Stimulated activated CD4-positive, alpha-beta T cell treated with anti-CD3 and anti-CD28 coated beads, Interleukin-12 subunit alpha, Interleukin-12 subunit beta, amount 100 ng/mL, for 4 hours (primary cell): ENCODE results near the gene KCNG4.

ENCODE experiments used
- DNase-seq: peaks from one replicate; pipeline ENCODE4 v3.0.0-alpha.2; 2020

The KCNG4 gene

DNA sequence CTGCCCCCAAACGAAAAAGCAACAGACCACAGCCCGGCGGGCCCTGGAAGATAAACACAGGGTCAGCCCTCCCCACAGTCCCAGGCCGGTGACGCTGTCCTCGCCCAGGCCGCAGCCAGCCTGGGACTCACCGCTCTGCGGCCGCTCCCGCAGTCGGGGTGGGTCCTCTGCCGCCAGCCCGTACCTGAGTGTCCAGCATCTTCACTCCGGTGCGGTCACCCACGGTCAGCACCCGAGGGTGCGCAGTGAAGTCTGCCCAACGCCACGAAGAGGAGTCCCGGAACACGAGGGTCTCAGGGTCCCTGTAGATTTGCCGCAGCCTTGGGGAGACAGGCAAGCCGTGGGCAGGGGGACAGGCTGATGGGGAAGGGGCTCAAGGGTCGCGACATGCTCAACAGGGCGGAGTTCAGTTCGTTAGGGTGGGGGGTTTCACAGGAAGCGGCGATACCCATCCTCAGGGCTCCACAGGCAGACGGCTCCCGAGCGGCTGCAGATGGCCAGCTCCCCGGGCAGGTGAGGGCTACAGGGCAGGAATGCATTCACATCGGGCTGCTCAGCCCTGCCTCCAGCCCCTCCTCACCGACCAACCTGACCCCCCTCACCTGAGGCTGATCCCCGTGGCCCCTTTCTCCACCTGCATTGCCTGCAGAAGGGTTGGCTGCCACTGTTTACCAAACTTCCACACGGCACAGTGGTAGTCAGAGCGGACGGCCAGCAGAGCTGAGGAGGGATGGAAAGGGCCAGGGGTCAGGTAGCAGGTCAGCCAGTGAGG lies 58.5 kb downstream of the KCNG4 start:
- no peak for DNase-seq

DNA sequence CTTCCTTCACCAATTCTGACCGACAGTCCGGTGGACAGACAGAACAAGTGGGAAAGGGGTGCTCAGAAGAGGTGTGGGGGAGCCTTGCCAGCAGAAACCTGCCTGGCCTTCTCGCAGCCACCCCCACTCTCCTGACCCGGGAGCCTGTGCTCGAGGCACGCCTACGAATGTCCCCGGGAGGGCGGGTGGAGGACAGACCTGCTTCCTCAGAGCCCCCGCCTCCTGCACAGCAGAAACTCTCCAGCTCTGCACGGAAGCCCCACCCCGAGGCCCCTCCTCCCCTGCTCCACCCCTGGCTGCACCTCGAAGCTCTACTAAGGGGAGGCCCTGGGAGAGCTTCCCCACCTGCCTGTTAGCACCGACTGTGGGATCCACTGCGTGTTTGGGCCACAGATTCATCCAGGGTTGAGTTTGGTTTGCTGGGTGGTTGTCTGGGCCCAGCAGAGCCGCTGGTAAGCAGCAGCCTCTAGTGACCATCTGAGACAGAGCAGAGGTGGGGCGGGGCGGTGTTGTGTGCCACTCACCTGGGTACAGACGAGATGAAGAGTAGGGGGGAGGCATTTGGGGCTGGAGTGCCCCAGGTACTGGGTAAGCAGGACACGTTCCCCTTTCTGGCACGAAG lies 59.2 kb downstream of the KCNG4 start:
- no peak for DNase-seq

DNA sequence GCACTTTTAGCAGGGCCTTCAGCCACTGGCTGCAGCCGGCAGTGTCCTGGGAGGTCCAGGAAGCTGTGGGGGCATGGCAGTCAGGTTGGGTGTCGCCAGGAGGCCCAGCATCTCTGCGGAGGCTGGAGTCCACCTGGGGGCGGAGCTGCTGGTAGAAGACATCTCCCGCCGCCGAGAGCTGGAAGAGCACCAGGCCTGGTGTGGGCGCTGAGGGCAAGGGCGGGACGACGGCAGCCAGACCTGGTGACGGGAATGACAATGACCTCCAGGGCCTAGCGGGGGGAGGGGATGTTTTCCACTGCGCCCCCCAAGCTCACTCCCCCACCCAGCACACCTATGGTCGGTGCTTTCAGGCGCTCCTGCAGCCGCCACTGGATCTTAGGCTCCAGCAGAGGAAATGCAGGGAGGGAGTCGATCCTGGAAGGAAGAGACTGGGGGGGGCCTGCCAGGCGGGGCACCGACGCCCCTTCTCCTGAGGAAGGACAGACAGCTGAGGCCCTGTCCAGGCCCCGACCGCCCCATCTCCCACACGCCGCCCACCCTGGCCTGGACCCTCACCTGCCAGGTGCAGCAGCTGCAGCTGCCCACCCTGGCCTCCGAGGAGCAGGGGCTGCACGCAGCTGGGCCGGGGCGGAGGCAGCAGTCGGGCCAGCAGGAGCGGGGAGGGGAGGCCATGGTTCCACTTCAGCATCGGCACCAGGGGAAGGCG lies 60.0 kb downstream of the KCNG4 start:
- no peak for DNase-seq

DNA sequence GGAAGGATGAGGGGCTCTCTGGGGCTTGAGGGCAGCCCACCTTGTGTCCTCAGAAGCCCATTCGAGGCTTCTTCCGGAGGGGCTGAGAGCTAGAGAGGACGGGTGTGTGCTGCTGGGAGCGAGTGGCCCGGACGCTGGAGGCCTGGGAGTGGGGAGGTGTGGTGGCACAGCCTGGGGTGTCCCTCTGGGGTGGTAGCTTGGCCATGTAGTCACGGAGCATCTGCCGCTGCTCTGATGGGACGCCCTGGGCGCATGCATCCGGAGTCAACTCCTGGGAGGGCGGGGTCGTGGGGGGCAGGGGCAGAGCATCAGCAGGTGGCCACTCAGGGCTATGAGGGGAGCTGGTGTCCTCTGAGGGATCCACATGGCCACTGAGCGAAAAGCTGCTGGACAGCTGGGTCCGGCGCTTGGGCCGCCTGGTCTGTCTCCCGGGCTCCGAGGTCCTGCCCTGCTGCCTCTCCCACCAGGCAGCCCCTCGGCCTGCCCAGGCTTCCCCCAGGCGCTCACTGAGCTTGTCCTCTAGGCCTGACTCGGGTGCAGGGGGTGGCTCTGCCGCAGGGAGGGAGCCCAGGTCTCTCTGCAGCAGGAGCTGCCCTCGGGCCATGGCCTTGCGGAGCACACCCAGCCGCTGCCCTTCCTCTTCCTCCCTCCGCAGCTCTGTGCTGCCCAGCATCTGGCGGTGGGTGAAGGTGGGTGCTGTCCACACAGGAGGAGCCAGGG lies 60.8 kb downstream of the KCNG4 start:
- no peak for DNase-seq

DNA sequence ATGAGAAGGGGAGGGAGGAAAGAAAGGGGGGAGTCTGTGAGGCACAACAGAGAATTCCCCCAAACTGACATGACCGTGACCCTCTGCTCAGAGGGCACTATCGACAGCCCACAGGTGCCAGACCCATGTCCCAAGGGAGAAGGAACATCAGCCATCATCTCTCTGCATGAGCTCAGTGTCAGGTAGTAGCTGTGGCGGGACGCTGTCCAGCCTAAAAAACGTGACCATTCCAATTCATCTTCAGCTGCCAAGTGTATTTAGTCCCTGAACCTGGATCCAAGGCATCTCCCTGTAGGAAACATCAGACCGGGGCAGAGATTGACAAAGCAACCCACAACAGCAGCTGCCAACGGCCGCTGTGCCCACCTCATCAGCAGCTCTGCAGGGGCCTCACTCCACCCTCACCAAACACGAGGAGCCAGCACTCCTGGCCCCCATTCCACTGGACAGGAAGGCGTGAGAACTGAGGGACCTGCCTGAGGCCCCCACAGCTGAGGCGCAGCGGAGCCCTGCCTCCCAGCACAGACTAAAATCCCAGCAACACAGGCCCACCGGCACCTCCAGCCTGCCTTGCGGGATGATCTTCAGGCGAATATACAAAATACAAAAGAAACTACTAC lies 61.6 kb downstream of the KCNG4 start:
- DNase-seq: no peak

DNA sequence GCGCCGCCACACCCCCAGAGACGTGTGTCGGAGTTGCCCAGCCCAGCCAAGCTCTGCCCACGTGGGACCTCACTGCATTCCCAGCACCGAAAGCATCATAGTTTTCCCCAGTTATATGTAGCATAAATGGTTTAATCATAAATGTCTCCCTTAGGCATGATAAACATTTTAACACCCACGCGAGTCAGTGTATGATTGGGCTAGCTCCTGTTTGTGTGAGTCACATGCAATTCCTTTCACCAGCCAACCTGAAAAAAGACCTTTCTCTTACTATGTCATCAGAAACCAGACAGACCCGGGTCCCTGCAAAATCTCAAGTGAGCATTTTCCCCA lies 62.1 kb downstream of the KCNG4 start:
- DNase-seq: no peak

DNA sequence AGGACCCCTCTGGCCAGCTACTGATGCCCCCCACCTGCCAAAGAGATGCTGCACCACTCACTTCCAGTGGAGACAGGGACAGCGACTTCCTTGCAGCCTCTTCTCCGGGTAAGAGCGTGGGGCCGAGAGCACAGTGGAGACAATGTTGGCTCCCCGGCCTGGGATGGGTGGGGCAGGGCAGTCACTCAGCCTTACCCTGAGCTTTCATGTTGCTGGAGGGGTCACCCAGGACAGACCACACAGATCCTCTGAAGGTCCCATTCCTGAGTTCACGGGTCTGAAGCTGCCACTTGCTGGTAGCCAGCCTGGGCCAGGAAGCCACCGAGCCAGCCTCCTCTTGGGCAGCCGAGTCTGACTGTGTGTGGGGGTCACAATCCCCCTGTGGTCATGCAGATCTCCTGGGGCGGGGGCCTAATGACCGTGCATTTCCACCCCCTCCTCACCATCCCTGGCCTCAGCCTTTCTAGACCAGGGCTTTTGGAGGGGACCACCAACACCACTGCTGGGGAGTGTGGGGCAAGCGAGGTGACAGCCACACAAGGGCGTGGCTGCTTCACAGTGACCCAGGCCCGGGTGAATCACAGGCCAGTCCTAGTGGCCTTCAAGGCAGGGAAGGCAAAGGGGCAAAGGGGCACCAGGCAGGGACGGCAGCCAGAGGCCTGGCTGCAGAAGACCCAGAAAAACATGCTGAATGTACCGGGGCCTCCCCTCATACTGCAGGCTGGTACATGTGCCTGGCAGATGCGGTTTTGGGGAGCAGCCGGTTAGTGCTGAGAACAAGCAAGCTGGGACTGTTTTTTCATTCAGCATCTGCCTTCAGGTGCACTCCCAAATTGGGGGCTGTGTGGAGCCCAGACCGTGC lies 63.4 kb downstream of the KCNG4 start:
- DNase-seq: no peak

DNA sequence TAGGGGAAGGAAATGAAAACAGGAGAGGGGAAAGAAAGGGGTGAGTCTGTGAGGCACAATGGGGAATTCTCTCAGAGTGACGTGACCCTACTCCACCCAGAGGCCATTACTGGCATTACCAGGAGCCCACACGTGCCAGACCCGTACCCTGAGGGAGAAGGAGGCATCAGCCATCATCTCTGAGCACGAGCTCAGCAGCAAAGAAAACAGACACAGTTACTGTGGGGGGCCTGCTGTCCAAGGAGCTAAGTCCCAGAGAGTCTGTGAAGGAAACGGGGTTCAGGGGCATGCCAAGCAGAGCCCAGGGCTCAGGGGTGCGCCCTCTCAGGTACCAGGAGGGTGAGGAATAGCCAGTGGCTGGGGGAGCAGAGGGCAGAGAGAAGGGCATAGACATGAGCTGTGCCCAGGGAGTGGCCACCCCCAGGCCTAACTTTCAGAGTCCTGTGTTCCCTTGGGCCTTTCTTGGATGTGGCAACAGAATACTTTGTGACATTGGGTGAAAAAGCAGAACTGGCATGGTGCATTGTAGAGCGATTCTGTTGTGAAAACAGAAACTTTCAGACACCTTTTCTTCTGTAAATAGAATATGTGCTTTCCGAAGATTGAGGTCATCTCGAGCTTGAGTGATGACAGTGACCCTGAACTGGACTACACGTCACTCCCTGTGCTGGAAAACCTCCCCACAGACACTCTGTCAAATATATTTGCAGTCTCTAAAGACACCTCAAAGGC lies 64.3 kb downstream of the KCNG4 start:
- peak; percentile 65 for DNase-seq

DNA sequence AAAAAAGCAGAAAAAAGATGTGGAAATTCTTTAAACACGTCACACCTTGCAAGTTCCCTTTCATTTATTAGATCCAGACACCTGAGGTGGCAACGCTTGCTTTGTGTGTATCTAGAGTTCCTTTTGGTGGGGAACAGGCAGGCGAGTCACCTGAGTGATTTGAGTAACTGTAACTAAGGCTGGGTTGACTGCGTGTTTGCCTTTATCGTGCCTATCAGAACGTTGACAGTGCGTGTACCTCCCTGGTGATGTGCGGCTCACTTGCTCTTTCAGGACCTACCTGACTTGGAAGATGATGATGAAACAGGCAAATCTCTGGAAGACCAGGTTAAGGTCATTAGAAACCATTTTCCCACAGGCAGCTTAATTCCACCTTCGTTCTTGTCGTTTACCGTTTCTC lies 65.4 kb downstream of the KCNG4 start:
- no peak for DNase-seq

DNA sequence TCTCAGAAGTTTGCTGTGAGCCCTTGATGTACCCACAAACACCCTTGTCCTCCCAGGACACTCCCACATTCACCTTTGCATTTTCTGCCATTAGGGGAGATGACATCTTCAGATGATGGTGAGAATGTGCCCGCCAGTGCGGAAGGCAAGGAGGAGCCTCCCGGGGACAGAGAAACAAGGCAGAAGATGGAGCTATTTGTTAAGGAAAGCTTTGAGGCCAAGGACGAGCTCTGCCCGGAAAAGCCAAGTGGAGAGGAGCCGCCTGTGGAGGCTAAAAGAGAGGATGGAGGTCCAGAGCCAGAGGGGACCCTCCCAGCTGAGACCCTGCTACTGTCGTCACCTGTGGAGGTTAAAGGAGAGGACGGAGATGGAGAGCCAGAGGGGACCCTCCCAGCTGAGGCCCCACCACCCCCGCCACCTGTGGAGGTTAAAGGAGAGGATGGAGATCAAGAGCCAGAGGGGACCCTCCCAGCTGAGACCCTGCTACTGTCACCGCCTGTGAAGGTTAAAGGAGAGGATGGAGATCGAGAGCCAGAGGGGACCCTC lies 70.0 kb downstream of the KCNG4 start:
- DNase-seq: no peak
